Natural killer cell (primary cell): ENCODE data around the gene ZNF341. TPM values are rescaled to one million over a fixed set of nuclear protein-coding genes. Genes with fewer than 3 reads are reported as not detected.

Source experiments
- ATAC-seq, 3 donors: fragments of 150-1000 bp in 2 of 3; fragments of 200-7000 bp in 1 of 3; cut with Tn5 transposase; 1 replicate in 1 of 3; 2 replicates in 2 of 3; pipeline ENCODE4 v1.10.0; 2021; ENCODE audit warnings: mild to moderate bottlenecking in 2 of 3, moderate library complexity in 2 of 3
- DNase-seq, 2 donors: peaks; one replicate each; pipeline versions ENCODE4 v3.0.0 to v3.0.0-alpha.2; 2013 to 2021; ENCODE audit warnings: mixed read lengths in 1 of 2
- H3K27ac ChIP-seq: one replicate; pipeline ENCODE4 v1.5.1; 2013; ENCODE audit warnings: mild to moderate bottlenecking, low read length
- H3K27me3 ChIP-seq: one replicate; pipeline ENCODE4 v1.6.1; 2013; ENCODE audit warnings: low read length; ENCODE audit not compliant: control insufficient read depth, insufficient read depth
- H3K36me3 ChIP-seq: one replicate; pipeline ENCODE4 v1.6.1; 2013; ENCODE audit warnings: low read length; ENCODE audit not compliant: control insufficient read depth, insufficient read depth
- H3K4me1 ChIP-seq: one replicate; pipeline ENCODE4 v1.6.1; 2013; ENCODE audit warnings: low read length; ENCODE audit not compliant: control insufficient read depth, insufficient read depth
- H3K4me3 ChIP-seq: one replicate; pipeline ENCODE4 v1.5.1; 2013; ENCODE audit warnings: low read length
- H3K9me3 ChIP-seq: one replicate; pipeline ENCODE4 v1.6.1; 2013; ENCODE audit warnings: low read length; ENCODE audit not compliant: control insufficient read depth, insufficient read depth
- H3K27ac Mint-ChIP-seq, 2 donors: one replicate each; pipeline ENCODE4 v1.8.0; 2022; ENCODE audit warnings: mild to moderate bottlenecking in 2 of 2, mixed read lengths in 2 of 2, moderate library complexity in 1 of 2
- H3K27me3 Mint-ChIP-seq, 2 donors: one replicate each; pipeline ENCODE4 v1.8.0; 2022; ENCODE audit warnings: low read depth in 2 of 2, mixed read lengths in 2 of 2
- H3K36me3 Mint-ChIP-seq: one replicate; pipeline ENCODE4 v1.8.0; 2022; ENCODE audit warnings: mixed read lengths
- H3K4me1 Mint-ChIP-seq, 2 donors: one replicate each; pipeline ENCODE4 v1.8.0; 2022; ENCODE audit warnings: mixed read lengths in 2 of 2
- H3K4me3 Mint-ChIP-seq: one replicate; pipeline ENCODE4 v1.8.0; 2022; ENCODE audit warnings: mild to moderate bottlenecking, moderate library complexity, mixed read lengths
- H3K9me3 Mint-ChIP-seq, 2 donors: one replicate each; pipeline ENCODE4 v1.8.0; 2022; ENCODE audit warnings: mixed read lengths in 2 of 2
- WGBS: methylation state at CpG from one replicate; pipeline ENCODE4 v1.1.7; 2013; ENCODE audit warnings: missing lambda C conversion rate; ENCODE audit not compliant: insufficient coverage; 5-methylcytosine and 5-hydroxymethylcytosine counted together
- intact Hi-C: fragments of 100-400 bp; cut with micrococcal nuclease; formaldehyde crosslinking; loops from one replicate; pipeline ENCODE4 v1.14.2; 2022
- total RNA-seq, 4 donors: library from RNA; stranded (reverse); fragments of 120-200 nt in 1 of 4; gene quantifications; one replicate each; pipeline versions ENCODE4 v1.2.3 to v1.2.4, GENCODE V29; 2013 to 2022
- TF ChIP-seq, protein P1 (sequence below): fragments of 200-600 bp; IDR thresholded peaks from one replicate; pipeline ENCODE4 v1.8.0; 2022; ENCODE audit warnings: antibody characterized with exemption

The ZNF341 gene
- total RNA-seq, 3 donors from 2014 or later (not counting 1 experiment from before 2014, with no cell fraction given): 3.6 to 5.1 (median 4.3) TPM

DNA sequence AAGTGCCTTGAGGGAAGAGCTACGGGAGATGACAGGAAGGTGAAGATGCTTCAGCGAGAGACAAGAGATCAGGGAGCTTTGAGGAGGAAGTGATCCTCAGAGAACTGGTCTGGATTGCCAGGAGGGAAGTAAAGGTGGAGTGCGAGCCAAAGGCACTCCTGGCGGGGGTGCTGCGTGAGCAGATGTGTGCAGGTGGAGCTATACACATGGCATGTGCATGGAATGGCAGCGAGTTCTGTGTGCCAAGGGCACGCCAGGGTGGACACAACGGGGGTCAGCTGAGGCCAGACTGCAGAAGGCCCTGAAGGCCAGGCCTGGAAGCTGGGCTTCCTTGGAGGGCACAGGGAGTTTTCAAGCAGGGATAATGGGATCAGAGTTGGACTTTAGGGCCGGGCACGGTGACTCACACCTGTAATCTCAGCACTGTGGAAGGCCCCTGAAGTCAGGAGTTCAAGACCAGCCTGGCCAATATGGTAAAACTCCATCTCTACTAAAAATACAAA, 17.9 kb upstream of the ZNF341 start:
- Histone ChIP-seq H3K9me3 (no peaks in the 10 kb centered on the region), H3K27ac (no peak overlapping the region), H3K27me3 (no peaks in the 10 kb centered on the region), H3K4me3 (no peak overlapping the region), H3K36me3 (peaks cover 32% of the 10 kb centered on the region), H3K4me1 (peaks cover 2% of the 10 kb centered on the region)
- TF ChIP-seq, protein P1, sequence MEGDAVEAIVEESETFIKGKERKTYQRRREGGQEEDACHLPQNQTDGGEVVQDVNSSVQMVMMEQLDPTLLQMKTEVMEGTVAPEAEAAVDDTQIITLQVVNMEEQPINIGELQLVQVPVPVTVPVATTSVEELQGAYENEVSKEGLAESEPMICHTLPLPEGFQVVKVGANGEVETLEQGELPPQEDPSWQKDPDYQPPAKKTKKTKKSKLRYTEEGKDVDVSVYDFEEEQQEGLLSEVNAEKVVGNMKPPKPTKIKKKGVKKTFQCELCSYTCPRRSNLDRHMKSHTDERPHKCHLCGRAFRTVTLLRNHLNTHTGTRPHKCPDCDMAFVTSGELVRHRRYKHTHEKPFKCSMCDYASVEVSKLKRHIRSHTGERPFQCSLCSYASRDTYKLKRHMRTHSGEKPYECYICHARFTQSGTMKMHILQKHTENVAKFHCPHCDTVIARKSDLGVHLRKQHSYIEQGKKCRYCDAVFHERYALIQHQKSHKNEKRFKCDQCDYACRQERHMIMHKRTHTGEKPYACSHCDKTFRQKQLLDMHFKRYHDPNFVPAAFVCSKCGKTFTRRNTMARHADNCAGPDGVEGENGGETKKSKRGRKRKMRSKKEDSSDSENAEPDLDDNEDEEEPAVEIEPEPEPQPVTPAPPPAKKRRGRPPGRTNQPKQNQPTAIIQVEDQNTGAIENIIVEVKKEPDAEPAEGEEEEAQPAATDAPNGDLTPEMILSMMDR: no peak
- ATAC-seq (no peak), DNase-seq (no peak)
- Mint-ChIP-seq H3K4me3 (no peak overlapping the region), H3K27me3 (no peaks in the 10 kb centered on the region), H3K36me3 (peaks cover 8% of the 10 kb centered on the region), H3K27ac (no peak overlapping the region), H3K9me3 (no peaks in the 10 kb centered on the region), H3K4me1 (peaks cover 0 to 11% of the 10 kb centered on the region in 2 donors)
- intact Hi-C loops: no loop called here
- WGBS: 97% methylated on average over 9 of the region's 10 CpGs

DNA sequence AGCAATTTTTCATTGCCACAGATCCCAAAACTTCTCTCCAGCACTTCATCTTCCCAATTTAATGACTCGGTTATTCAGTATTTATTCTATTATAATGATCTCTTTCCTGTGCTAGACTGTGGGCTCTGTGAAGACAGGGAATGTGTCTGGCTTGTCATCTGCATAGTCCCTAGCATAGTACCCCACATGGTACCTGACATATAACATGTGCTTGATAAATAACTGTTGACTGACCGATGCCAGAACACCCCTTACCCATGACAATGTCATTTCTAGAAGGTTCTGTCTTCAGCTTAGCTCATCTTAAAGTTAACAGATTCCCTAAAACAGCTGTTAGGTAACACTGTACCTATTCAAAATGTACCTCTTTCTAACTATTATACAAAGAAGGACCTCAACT, 15.3 kb upstream of the ZNF341 start:
- Histone ChIP-seq H3K4me3 (no peak overlapping the region), H3K27ac (no peak overlapping the region), H3K9me3 (no peaks in the 10 kb centered on the region), H3K4me1 (peaks cover 22% of the 10 kb centered on the region), H3K36me3 (peaks cover 22% of the 10 kb centered on the region), H3K27me3 (no peaks in the 10 kb centered on the region)
- Mint-ChIP-seq H3K4me3 (no peak overlapping the region), H3K9me3 (peaks cover 3% of the 10 kb centered on the region in 2 donors), H3K4me1 (peaks cover 20 to 21% of the 10 kb centered on the region in 2 donors), H3K36me3 (peaks cover under 1% of the 10 kb centered on the region), H3K27ac (no peak overlapping the region), H3K27me3 (no peaks in the 10 kb centered on the region)
- DNase-seq (no peak), ATAC-seq (no peak)
- intact Hi-C loops: no loop called here
- TF ChIP-seq, protein P1: no peak
- WGBS: 74% methylated on average over 1 of the region's 2 CpGs

DNA sequence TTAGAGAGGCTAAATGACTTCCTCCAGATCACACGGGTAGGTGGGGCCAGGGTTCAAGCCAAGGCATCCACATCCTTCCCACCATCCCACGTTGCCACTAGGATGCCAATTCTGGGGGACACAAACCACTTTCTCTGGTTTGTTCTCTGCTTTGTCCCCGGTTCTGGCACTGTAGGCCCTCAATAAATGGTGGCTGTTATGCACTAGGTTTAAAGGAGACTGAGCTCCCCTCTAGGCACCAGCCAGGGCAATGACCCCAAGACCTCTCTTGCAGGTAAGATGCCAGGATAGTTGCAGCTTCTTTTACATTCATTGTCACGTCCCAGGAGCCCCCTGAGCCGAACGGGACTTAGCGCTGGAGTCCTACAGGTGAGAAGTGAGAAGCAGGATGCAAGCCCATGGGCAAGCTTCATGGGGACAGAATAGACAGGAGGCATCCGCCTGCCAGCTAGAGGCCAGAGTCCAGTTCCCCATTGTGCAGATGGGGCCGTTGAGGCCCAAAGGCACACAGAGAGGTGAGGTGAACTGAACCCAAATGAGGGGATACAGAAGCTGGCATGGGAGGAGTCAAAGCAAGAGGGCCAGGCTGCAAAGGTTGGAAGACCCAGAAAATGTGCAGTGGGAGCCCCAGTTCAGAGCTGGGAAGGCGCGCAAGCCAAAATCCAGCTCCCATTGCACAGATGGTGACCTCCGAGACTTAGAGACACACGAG, 12.4 kb upstream of the ZNF341 start:
- WGBS: 65% methylated on average over 13 of the region's 13 CpGs
- Histone ChIP-seq H3K9me3 (no peaks in the 10 kb centered on the region), H3K4me3 (peak overlapping the region; percentile 79), H3K4me1 (peaks cover 22% of the 10 kb centered on the region), H3K27me3 (no peaks in the 10 kb centered on the region), H3K27ac (peak overlapping the region; percentile 64), H3K36me3 (peaks cover 3% of the 10 kb centered on the region)
- TF ChIP-seq, protein P1: no peak
- H3K4me1 Mint-ChIP-seq: peaks cover 20 to 21% of the 10 kb centered on the region in 2 donors
- H3K36me3 Mint-ChIP-seq: no peaks in the 10 kb centered on the region
- peak in 1 of 2 donors; percentile 23 for DNase-seq
- peak overlapping the region; percentile 87 to 90 for H3K27ac Mint-ChIP-seq
- peaks cover 3% of the 10 kb centered on the region in 2 donors for H3K9me3 Mint-ChIP-seq
- H3K27me3 Mint-ChIP-seq: no peaks in the 10 kb centered on the region
- intact Hi-C loops: no loop called here
- H3K4me3 Mint-ChIP-seq: peak overlapping the region; percentile 92
- no peak for ATAC-seq
